ENCODE results near the gene SERPINB2.
"Not testable (repeated sequence)": the region's sequence is repeated elsewhere in the genome, so short reads cannot be mapped to it uniquely, and the experiment has no call there.

Gene SERPINB2

GRCh38 chr18:63936156-63936931 lies 48.8 kb downstream of the SERPINB2 start:
- DNase-seq (ENCODE audit: low spot score): peak; percentile 93

- DNase-seq (ENCODE audit: low spot score): no peak
These were observed 49.5 kb downstream of the SERPINB2 start for GRCh38 chr18:63936932-63937393.

GRCh38 chr18:63940008-63940407 lies 52.5 kb downstream of the SERPINB2 start:
- DNase-seq (ENCODE audit: low spot score): no peak

GRCh38 chr18:63940543-63941050 lies 53.1 kb downstream of the SERPINB2 start:
- not testable (repeated sequence) for DNase-seq (ENCODE audit: low spot score)

- no peak for DNase-seq (ENCODE audit: low spot score)
These were observed 59.7 kb downstream of the SERPINB2 start for GRCh38 chr18:63947051-63947790.

- DNase-seq (ENCODE audit: low spot score): peak; percentile 22
These were observed 61.7 kb downstream of the SERPINB2 start, which contains the start of gene HMSD for GRCh38 chr18:63949068-63949737. Gene HMSD, plus strand, starts transcription at chr18:63949301. Its CDS starts 4,155 bp downstream, at chr18:63953456.

- DNase-seq (ENCODE audit: low spot score): peak; percentile 18
These were observed 63.8 kb downstream of the SERPINB2 start for GRCh38 chr18:63951302-63951705.

All from AG20443 (cell line).